ENCODE results near the gene RAD23A.
"Not testable (repeated sequence)": the region's sequence is repeated elsewhere in the genome, so short reads cannot be mapped to it uniquely, and the experiment has no call there.

RAD23A gene

GRCh38 chr19:12937927-12938778 is 7.5 kb upstream of the RAD23A start, which contains the start of gene CALR:
Gene CALR (plus strand): TSS chr19:12938609. CDS start chr19:12938680, 71 bp downstream.
- DNase-seq (ENCODE audit: low read depth, low spot score), result peak; percentile 99

- no peak for DNase-seq (ENCODE audit: low read depth, low spot score)
Measured at GRCh38 chr19:12938779-12939601, 6.7 kb upstream of the RAD23A start.

- no peak for DNase-seq (ENCODE audit: low read depth, low spot score)
Measured at GRCh38 chr19:12939975-12940423, 5.7 kb upstream of the RAD23A start.

GRCh38 chr19:12940897-12941296 is 4.8 kb upstream of the RAD23A start:
- DNase-seq (ENCODE audit: low read depth, low spot score), result no peak

- no peak for DNase-seq (ENCODE audit: low read depth, low spot score)
Measured at GRCh38 chr19:12943437-12944044, 2.1 kb upstream of the RAD23A start.

GRCh38 chr19:12944104-12944674 is 1.5 kb upstream of the RAD23A start:
- DNase-seq (ENCODE audit: low read depth, low spot score), result no peak

GRCh38 chr19:12946092-12946721 is 545 bp downstream of the RAD23A start:
- DNase-seq (ENCODE audit: low read depth, low spot score), result no peak

GRCh38 chr19:12946731-12947496 is 1.3 kb downstream of the RAD23A start:
- DNase-seq (ENCODE audit: low read depth, low spot score), result no peak

- no peak for DNase-seq (ENCODE audit: low read depth, low spot score)
Measured at GRCh38 chr19:12947702-12948611, 2.3 kb downstream of the RAD23A start.

GRCh38 chr19:12948612-12949362 is 3.1 kb downstream of the RAD23A start:
- no peak for DNase-seq (ENCODE audit: low read depth, low spot score)

- no peak for DNase-seq (ENCODE audit: low read depth, low spot score)
Measured at GRCh38 chr19:12949363-12950283, 4.0 kb downstream of the RAD23A start.

- not testable (repeated sequence) for DNase-seq (ENCODE audit: low read depth, low spot score)
Measured at GRCh38 chr19:12952050-12952449, 6.4 kb downstream of the RAD23A start.

GRCh38 chr19:12952488-12953137 is 7.0 kb downstream of the RAD23A start:
- no peak for DNase-seq (ENCODE audit: low read depth, low spot score)

- DNase-seq (ENCODE audit: low read depth, low spot score), result no peak
Measured at GRCh38 chr19:12953138-12953798, 7.6 kb downstream of the RAD23A start.

- DNase-seq (ENCODE audit: low read depth, low spot score), result no peak
Measured at GRCh38 chr19:12953799-12954611, 8.3 kb downstream of the RAD23A start.

GRCh38 chr19:12954612-12954962 is 8.9 kb downstream of the RAD23A start:
- DNase-seq (ENCODE audit: low read depth, low spot score), result no peak
